ENCODE measurements around the gene HSBP1L1.

DNA sequence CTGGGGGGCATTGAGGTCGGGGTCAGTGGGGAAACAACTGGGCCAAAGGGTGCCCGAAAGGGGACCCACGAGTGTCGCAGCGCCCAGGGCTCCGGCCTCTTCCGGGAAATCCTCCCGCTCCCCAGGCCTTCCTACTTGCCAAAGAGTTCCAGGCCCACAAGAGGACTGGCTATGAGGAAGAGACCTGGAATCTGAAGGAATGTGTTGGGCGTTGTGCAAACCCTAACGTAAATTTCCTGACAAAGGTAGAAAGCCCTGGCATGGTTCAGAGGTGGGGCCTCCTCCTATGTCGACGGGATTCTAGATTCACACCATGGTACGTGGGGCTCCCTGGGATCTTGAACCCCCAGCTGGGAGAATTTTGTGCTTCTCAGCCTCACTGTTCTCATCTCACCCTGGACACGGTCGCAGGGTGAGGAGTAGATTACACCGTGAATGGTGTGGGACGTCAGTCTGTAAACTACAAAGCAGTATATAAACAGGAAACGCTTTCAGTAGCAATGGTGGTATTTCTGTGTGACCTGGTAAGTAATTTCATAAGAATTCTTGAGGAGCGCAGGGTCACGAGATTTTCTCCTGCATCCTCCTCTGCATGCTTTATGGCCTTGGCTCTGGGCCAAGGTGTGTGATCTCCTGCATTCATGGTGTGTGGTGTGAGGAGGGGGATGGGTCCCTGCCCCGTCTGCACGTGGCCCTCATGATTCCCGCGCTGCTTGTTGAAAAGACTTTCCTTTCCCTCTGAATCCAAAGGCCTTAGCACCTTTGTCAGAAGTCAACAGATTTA is 868 bp downstream of the HSBP1L1 start:
- TF ChIP-seq, protein P1, sequence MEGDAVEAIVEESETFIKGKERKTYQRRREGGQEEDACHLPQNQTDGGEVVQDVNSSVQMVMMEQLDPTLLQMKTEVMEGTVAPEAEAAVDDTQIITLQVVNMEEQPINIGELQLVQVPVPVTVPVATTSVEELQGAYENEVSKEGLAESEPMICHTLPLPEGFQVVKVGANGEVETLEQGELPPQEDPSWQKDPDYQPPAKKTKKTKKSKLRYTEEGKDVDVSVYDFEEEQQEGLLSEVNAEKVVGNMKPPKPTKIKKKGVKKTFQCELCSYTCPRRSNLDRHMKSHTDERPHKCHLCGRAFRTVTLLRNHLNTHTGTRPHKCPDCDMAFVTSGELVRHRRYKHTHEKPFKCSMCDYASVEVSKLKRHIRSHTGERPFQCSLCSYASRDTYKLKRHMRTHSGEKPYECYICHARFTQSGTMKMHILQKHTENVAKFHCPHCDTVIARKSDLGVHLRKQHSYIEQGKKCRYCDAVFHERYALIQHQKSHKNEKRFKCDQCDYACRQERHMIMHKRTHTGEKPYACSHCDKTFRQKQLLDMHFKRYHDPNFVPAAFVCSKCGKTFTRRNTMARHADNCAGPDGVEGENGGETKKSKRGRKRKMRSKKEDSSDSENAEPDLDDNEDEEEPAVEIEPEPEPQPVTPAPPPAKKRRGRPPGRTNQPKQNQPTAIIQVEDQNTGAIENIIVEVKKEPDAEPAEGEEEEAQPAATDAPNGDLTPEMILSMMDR (IDR thresholded peaks at IDR 0.05): no peak
- TF ChIP-seq POLR2A (IDR thresholded peaks at IDR 0.05) (no peak), POLR2AphosphoS5 (IDR thresholded peaks at IDR 0.05) (no peak)

Measured in breast epithelium (tissue), 3 donors.